ENCODE data around the gene RNF113B.

GRCh38 chr13:98214707-98215106 is 37.6 kb upstream of the RNF113B start:
- no peak for TF ChIP-seq EZH2phosphoT487 (IDR thresholded peaks at IDR 0.05; ENCODE audit: borderline replicate concordance, low read length)
- no peak for TF ChIP-seq CTCF (IDR thresholded peaks at IDR 0.05; ENCODE audit: low read depth, low read length, poor library complexity, severe bottlenecking)

All from DOHH2 (cell line).